KOPT-K1 (cell line): ENCODE results near the gene DPF1.

ENCODE experiments used
- H3K27ac ChIP-seq: fragments of 200-600 bp; sonication (generic); 2 replicates; pipeline ENCODE4 v1.5.1; 2016; ENCODE audit warnings: antibody characterized with exemption, mild to moderate bottlenecking, low read depth, low read length; ENCODE audit not compliant: poor library complexity, severe bottlenecking
- H3K36me3 ChIP-seq: fragments of 200-600 bp; sonication (generic); 2 replicates; pipeline ENCODE4 v1.5.1; 2017; ENCODE audit warnings: antibody characterized with exemption, mild to moderate bottlenecking, low read length, moderate library complexity; ENCODE audit not compliant: insufficient read depth
- H3K9me3 ChIP-seq: fragments of 200-600 bp; sonication (generic); 2 replicates; pipeline ENCODE4 v1.5.1; 2017; ENCODE audit warnings: antibody characterized with exemption, low read length, mild to moderate bottlenecking; ENCODE audit not compliant: insufficient read depth, poor library complexity, severe bottlenecking

DPF1 gene

DNA sequence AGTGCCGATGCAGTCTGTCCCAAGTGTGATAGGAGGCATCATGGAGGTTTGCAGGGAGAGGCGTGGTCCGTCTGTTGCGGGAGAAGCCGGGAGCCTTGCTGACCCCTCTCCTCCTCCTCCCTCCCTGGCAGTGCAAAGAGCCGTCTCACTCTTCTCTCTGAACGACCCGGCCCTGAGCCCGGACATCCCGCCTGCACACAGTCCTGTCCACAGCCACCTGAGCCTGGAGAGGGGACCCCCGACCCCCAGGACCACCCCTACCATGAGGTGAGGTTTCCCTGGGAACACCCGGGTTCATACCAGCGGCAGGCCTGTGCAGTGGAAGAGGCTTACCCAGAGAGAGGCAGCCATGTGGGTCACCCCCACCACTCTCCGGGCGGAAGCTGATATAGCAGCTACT is 22.3 kb downstream of the DPF1 start:
- no peaks in the 10 kb centered on the region for H3K36me3 ChIP-seq
- no peaks in the 10 kb centered on the region for H3K9me3 ChIP-seq
- H3K27ac ChIP-seq = no peak overlapping the region

GRCh38 chr19:38199340-38199739 is 24.7 kb downstream of the DPF1 start:
- Histone ChIP-seq H3K9me3 (no peaks in the 10 kb centered on the region), H3K36me3 (no peaks in the 10 kb centered on the region), H3K27ac (no peak overlapping the region)

GRCh38 chr19:38197937-38198704 is 25.9 kb downstream of the DPF1 start:
- H3K27ac ChIP-seq = no peak overlapping the region
- H3K36me3 ChIP-seq = no peaks in the 10 kb centered on the region

DNA sequence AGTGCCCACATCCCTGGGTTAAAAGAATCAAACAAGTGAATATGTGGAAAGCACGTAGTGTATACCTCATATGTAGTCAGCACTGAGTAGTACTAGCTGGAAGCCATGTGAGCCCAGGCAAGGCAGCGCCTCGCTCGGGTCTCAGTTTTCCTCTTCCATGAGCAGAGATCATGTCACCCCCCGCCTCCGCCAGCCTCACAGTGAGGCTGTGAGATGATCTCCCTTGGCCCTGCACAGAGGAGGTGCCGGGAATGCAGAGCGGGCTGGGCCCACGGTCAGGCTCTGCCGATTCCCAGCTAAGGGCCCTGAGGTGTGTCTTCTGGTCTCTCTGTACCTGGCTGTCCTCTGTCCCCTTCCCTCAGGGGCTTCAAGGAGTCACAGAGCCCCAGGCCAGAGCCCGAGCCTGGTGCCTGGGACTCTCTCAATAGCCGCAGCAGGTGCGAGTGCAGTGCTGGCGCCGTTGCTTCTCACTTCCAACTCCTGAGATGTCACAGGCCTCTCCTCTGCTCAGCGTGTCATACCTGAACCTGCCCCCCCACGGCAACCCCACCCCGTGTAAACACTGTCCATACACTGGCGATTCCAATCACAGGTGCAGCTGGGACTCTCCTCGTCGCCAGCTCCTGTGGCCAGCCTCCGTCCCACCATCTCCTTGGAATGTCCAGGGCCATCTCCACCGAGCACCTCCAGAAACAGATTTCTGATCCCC is 26.9 kb downstream of the DPF1 start:
- Histone ChIP-seq H3K9me3 (no peaks in the 10 kb centered on the region), H3K36me3 (no peaks in the 10 kb centered on the region), H3K27ac (no peak overlapping the region)

More at GRCh38 chr19:38197937-38198704, 25.9 kb downstream of the DPF1 start:
- no peaks in the 10 kb centered on the region for H3K9me3 ChIP-seq

DNA sequence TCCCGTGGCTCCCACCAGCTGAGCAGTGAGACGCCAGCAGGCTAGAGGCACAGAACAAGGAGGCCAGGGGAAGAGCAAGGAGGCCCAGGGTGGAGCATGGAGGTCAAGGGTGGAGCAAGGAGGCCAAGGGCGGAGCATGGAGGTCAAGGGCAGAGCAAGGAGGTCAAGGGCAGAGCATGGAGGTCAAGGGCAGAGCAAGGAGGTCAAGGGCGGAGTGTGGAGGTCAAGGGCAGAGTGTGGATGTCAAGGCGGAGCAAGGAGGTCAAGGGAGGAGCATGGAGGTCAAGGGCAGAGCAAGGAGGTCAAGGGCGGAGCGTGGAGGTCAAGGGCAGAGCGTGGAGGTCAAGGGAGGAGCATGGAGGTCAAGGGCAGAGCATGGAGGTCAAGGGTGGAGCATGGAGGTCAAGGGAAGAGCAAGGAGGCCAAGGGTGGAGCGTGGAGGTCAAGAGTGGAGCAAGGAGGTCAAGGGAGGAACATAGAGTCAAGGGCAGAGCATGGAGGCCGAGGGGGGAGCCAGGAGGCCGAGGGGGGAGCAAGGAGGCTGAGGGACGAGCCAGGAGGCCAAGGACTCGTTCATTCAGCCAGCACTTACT is 27.7 kb downstream of the DPF1 start:
- H3K36me3 ChIP-seq = no peaks in the 10 kb centered on the region
- no peaks in the 10 kb centered on the region for H3K9me3 ChIP-seq
- no peak overlapping the region for H3K27ac ChIP-seq

GRCh38 chr19:38195237-38195636 is 28.8 kb downstream of the DPF1 start:
- Histone ChIP-seq H3K9me3 (no peaks in the 10 kb centered on the region), H3K36me3 (no peaks in the 10 kb centered on the region), H3K27ac (no peak overlapping the region)

- Histone ChIP-seq H3K27ac (no peak overlapping the region), H3K9me3 (no peaks in the 10 kb centered on the region), H3K36me3 (no peaks in the 10 kb centered on the region)
These were observed 29.8 kb downstream of the DPF1 start for GRCh38 chr19:38194061-38194701.

- Histone ChIP-seq H3K9me3 (no peaks in the 10 kb centered on the region), H3K27ac (no peak overlapping the region), H3K36me3 (no peaks in the 10 kb centered on the region)
These were observed 30.6 kb downstream of the DPF1 start for GRCh38 chr19:38193445-38193844.

DNA sequence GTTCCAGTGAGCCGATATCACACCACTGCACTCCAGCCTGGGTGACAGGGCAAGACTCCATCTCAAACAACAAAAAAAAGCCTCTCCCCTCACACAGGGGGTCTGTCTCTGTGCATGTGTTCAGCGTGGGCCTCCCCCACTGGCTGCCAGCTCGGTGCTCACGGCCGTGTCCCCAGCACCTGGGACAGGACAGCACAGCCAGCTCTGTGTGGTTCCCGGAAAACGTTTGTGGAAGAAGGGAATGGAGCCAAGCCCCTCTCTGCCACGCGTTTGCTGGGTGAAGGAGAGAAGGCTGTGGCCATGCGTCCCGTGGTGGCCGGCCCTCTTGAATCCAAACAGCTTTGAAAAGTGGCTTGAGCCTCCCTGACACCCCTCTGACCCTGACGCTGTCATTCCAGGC is 32.3 kb downstream of the DPF1 start:
- H3K36me3 ChIP-seq = no peaks in the 10 kb centered on the region
- H3K27ac ChIP-seq = no peak overlapping the region
- H3K9me3 ChIP-seq = no peaks in the 10 kb centered on the region

GRCh38 chr19:38190793-38191192 is 33.2 kb downstream of the DPF1 start:
- Histone ChIP-seq H3K36me3 (no peaks in the 10 kb centered on the region), H3K9me3 (no peaks in the 10 kb centered on the region), H3K27ac (no peak overlapping the region)

DNA sequence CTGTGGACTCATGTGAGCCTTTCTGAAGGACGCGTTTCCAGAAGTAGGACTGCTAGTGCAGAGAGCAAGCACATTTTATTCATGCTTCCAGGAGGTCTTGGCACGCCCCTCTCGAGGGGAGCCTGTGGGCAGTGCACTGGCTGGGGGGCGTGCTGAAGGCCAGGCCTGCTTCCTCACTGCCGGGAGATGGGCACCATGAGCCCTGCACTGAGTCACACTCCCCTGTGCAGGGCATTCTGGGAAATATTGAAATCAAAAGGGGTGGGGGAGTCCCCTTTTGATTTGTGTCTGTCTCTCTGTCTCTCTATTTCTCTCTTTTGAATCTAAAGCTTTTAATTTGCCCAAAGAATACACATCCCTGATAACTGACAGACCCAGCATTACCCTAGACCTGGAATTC is 34.0 kb downstream of the DPF1 start:
- no peaks in the 10 kb centered on the region for H3K9me3 ChIP-seq
- H3K36me3 ChIP-seq = no peaks in the 10 kb centered on the region
- no peak overlapping the region for H3K27ac ChIP-seq

DNA sequence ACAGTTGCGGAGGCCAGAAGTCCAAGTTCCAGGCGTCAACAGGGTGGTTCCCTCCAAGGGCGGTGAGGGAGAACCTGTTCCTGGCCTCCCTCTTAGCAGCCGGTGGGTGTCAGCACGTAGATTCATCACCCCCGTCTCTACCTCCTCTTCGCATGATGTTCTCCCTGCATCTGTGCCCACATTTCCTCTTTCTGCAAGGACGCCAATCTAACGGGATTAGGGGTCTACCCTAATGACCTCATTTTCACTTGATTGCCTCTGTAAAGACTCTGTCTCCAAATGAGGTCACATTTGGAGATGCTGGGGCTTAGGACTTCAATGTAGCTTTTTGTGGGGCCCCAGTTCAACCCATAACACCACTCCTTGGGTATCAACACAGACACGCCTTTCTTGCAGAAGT is 38.5 kb downstream of the DPF1 start:
- peaks cover 6% of the 10 kb centered on the region for H3K9me3 ChIP-seq
- H3K27ac ChIP-seq = no peak overlapping the region
- H3K36me3 ChIP-seq = no peaks in the 10 kb centered on the region

- Histone ChIP-seq H3K9me3 (peaks cover 14% of the 10 kb centered on the region), H3K36me3 (no peaks in the 10 kb centered on the region), H3K27ac (no peak overlapping the region)
These were observed 39.2 kb downstream of the DPF1 start for GRCh38 chr19:38184815-38185214.

DNA sequence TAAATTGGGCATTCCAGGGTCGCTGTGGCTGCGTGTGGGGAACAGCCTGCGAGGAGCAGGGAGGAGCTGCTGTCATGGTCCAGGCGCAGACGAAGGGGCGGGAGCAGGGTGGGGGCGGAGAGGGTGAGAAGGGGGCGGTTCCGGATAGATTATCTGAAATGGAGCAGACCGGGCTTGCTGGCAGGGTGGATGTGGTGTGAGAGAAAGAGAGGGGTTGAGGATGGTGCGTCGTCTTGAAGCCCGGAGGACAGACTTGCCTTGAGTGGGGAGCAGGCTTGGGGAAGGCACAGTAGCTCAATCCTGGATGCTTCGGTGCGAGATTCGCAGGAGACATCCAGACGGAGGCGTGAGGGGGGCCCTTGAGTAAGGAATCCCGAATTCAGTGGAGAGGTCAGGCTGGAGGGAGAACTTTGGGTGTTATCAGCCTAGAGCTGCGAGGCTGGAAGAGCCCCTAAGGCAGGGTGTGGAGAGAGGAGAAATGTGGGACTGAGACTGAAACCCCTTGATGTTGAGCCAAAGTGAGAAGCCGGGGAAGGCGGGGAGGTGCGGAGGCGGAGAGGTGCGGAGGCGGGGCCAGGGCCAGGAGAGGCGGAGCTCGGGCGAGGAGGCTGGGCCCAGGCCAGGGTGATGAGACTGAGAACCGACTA is 40.6 kb downstream of the DPF1 start:
- peaks cover 15% of the 10 kb centered on the region for H3K9me3 ChIP-seq
- no peaks in the 10 kb centered on the region for H3K36me3 ChIP-seq
- H3K27ac ChIP-seq = no peak overlapping the region
